ENCODE data around the gene TMEM72. TPM values are rescaled to one million over a fixed set of nuclear protein-coding genes. Genes with fewer than 3 reads are reported as not detected.

TMEM72 gene
- total RNA-seq, 1 experiment from 2014 or later = not detected

- Histone ChIP-seq H3K4me2 (ENCODE audit: low read length) (no peak overlapping the region), H3K9me3 (ENCODE audit: control insufficient read depth in 1 of 2, insufficient read depth in 1 of 2, low read depth in 1 of 2, low read length in 2 of 2) (no peaks in the 10 kb centered on the region), H3K9me2 (ENCODE audit: insufficient read depth) (no peaks in the 10 kb centered on the region; the same call in 1 of the 2 replicates), H2AFZ (ENCODE audit: low read depth, low read length, poor library complexity, severe bottlenecking) (no peak overlapping the region), H3K36me3 (ENCODE audit: control insufficient read depth in 1 of 2, insufficient read depth in 2 of 2, low read length in 2 of 2) (no peaks in the 10 kb centered on the region), H3K9ac (ENCODE audit: low read length) (no peak overlapping the region), H4K20me1 (ENCODE audit: insufficient read depth) (no peaks in the 10 kb centered on the region), H3K79me2 (ENCODE audit: insufficient read depth, low read length) (no peaks in the 10 kb centered on the region), H3K4me3 (replicated peaks in 1 of 2; ENCODE audit: low read depth in 1 of 2, low read length in 2 of 2) (no peak overlapping the region), H3K4me1 (ENCODE audit: control insufficient read depth in 1 of 2, insufficient read depth in 2 of 2, low read length in 2 of 2) (no peaks in the 10 kb centered on the region), H3K27me3 (ENCODE audit: insufficient read depth, low read length) (no peaks in the 10 kb centered on the region), H3K27ac (ENCODE audit: low read depth, low read length) (no peak overlapping the region)
- TF ChIP-seq CTCF (IDR thresholded peaks at IDR 0.05 in 2 of 3, conservative IDR thresholded peaks at IDR 0.05 in 1 of 3; ENCODE audit: borderline replicate concordance in 1 of 3, insufficient read depth in 1 of 3, low read depth in 2 of 3, low read length in 2 of 3) = no peak
- no peak for TF ChIP-seq YY1 (IDR thresholded peaks at IDR 0.05; ENCODE audit: extremely low read depth, insufficient replicate concordance, low read depth, low read length)
- TF ChIP-seq EZH2phosphoT487 (IDR thresholded peaks at IDR 0.05; ENCODE audit: borderline replicate concordance) = no peak
- no peak for TF ChIP-seq ZNF274 (IDR thresholded peaks at IDR 0.05; ENCODE audit: low read depth, low read length)
- TF ChIP-seq CBX3 (IDR thresholded peaks at IDR 0.05; ENCODE audit: low read depth) = no peak
- no TSS peak for BruUV-seq (replicated peaks)
- ATAC-seq = no peak
- intact Hi-C loops (cut with micrococcal nuclease) = loop anchor here (1.0 to 10.0 kb wide), 3 partner anchors 43 to 303 kb away; no protein-coding TSS in a partner anchor
- CTCF ChIA-PET = interaction anchor here (1.1 to 1.4 kb wide), 6 partner anchors 27 to 303 kb away, joined by 4 to 14 read pairs (median 6); partner anchors contain the start of genes DEPP1 and RASSF4
- POLR2A ChIA-PET = interaction anchor here (0.8 to 1.2 kb wide), 2 partner anchors 44 to 69 kb away, joined by 3 to 4 read pairs; partner anchors contain the start of gene ZNF22
- RAD21 ChIA-PET (ENCODE audit: low non-redundant PET in 1 of 2, low total read pairs in 2 of 2, uncharacterized antibody in 2 of 2, unreplicated experiment in 2 of 2) = interaction anchor here (0.9 to 1.8 kb wide), 3 partner anchors 47 to 303 kb away, joined by 3 to 5 read pairs (median 4); partner anchors contain the start of gene DEPP1 (in 1 of the 2)
- DNase-seq (ENCODE audit: low read depth, low spot score) = no peak
Observed at GRCh38 chr10:44931621-44932516, 20.7 kb downstream of the TMEM72 start.

Measured in HCT116 (cell line).